HCT116 (cell line): ENCODE data around the gene NIBAN1. TPM values are rescaled to one million over a fixed set of nuclear protein-coding genes. Genes with fewer than 3 reads are reported as not detected.
"Not testable (repeated sequence)": the region's sequence is repeated elsewhere in the genome, so short reads cannot be mapped to it uniquely, and the experiment has no call there.

Experiments
- ATAC-seq: fragments of 200-7000 bp; cut with Tn5 transposase; 2 replicates; pipeline ENCODE4 v1.9.1; 2020; ENCODE audit warnings: mild to moderate bottlenecking, moderate library complexity
- BruUV-seq: library from RNA; stranded (reverse); fragments of 400-500 nt; replicated peaks from 2 replicates; lab custom pipeline; 2021; lab: Mats Ljungman, UMichigan
- CTCF ChIA-PET: fragments of 300-600 bp; sonication (Branson Sonifier 250); formaldehyde crosslinking; loops from one replicate; lab custom pipeline; 2021; ENCODE audit warnings: antibody characterized with exemption; lab: Charles Lee
- POLR2A ChIA-PET: fragments of 300-600, 350-600 bp; sonication (Branson Sonifier 250); formaldehyde crosslinking; loops from one replicate; lab custom pipeline; 2021; ENCODE audit warnings: antibody characterized with exemption; lab: Charles Lee
- RAD21 ChIA-PET, 2 experiments: fragments of 300-600 bp; sonication (Branson Sonifier 250); formaldehyde crosslinking; loops; one replicate each; lab custom pipeline; 2023; ENCODE audit warnings: low total read pairs in 2 of 2; ENCODE audit not compliant: uncharacterized antibody in 2 of 2, unreplicated experiment in 2 of 2, low non-redundant PET in 1 of 2; lab: Charles Lee
- DNase-seq: peaks from one replicate; pipeline ENCODE4 v3.0.0-alpha.2; 2010; ENCODE audit warnings: low read depth, low spot score
- H2AFZ ChIP-seq: fragments of 200-600 bp; shearing (Covaris generic), sonication (generic); 2 replicates; pipeline ENCODE4 v1.6.1; 2017; ENCODE audit warnings: low read depth, mixed run types, mixed read lengths, antibody characterized with exemption, low read length; ENCODE audit not compliant: poor library complexity, severe bottlenecking
- H3K27ac ChIP-seq: 2 replicates; pipeline ENCODE4 v1.5.1; 2012; ENCODE audit warnings: low read depth, low read length
- H3K27me3 ChIP-seq: fragments of 200-600 bp; sonication (generic); 2 replicates; pipeline ENCODE4 v1.6.1; 2016; ENCODE audit warnings: mixed run types, low read length, mixed read lengths; ENCODE audit not compliant: insufficient read depth
- H3K36me3 ChIP-seq, 2 experiments: fragments of 200-500 bp in 1 of 2; fragments of 200-600 bp in 1 of 2; sonication (Bioruptor generic) in 1 of 2; sonication (generic) in 1 of 2; 2 replicates each; pipeline versions ENCODE4 v1.5.1 to v1.6.1; 2014 to 2016; ENCODE audit warnings: low read length in 2 of 2, inconsistent platforms in 1 of 2, mixed read lengths in 1 of 2, mixed run types in 1 of 2; ENCODE audit not compliant: insufficient read depth in 2 of 2, control insufficient read depth in 1 of 2
- H3K4me1 ChIP-seq, 2 experiments: fragments of 200-600 bp in 1 of 2; sonication (generic) in 1 of 2; 2 replicates each; pipeline versions ENCODE4 v1.5.1 to v1.6.1; 2012 to 2017; ENCODE audit warnings: low read length in 2 of 2, inconsistent platforms in 1 of 2, mild to moderate bottlenecking in 1 of 2, mixed read lengths in 1 of 2, mixed run types in 1 of 2, moderate library complexity in 1 of 2; ENCODE audit not compliant: insufficient read depth in 2 of 2, control insufficient read depth in 1 of 2
- H3K4me2 ChIP-seq: fragments of 200-600 bp; sonication (generic); 2 replicates; pipeline ENCODE4 v1.6.1; 2017; ENCODE audit warnings: mixed run types, low read length, mixed read lengths
- H3K4me3 ChIP-seq, 2 experiments: fragments of 200-600 bp in 1 of 2; sonication (generic) in 1 of 2; replicated peaks in 1 of 2; 2 replicates each; pipeline ENCODE4 v1.5.1; 2011 to 2016; ENCODE audit warnings: low read length in 2 of 2, control low read depth in 1 of 2, low read depth in 1 of 2, mild to moderate bottlenecking in 1 of 2, mixed read lengths in 1 of 2, mixed run types in 1 of 2
- H3K79me2 ChIP-seq: fragments of 200-600 bp; sonication (generic); 2 replicates; pipeline ENCODE4 v1.6.1; 2017; ENCODE audit warnings: mild to moderate bottlenecking, mixed run types, low read length, moderate library complexity, mixed read lengths; ENCODE audit not compliant: insufficient read depth
- H3K9ac ChIP-seq: fragments of 200-600 bp; sonication (generic); 2 replicates; pipeline ENCODE4 v1.6.1; 2016; ENCODE audit warnings: low read length, mixed read lengths
- H3K9me2 ChIP-seq: fragments of 200-600 bp; sonication (generic), shearing (Covaris generic); 2 replicates; pipeline ENCODE4 v1.6.1; 2017; ENCODE audit warnings: mixed run types, mild to moderate bottlenecking, moderate library complexity; ENCODE audit not compliant: insufficient read depth
- H3K9me3 ChIP-seq, 2 experiments: fragments of 200-500 bp in 1 of 2; fragments of 200-600 bp in 1 of 2; sonication (Bioruptor generic) in 1 of 2; sonication (generic) in 1 of 2; 2 replicates each; pipeline ENCODE4 v1.6.1; 2014 to 2017; ENCODE audit warnings: low read length in 2 of 2, mixed read lengths in 2 of 2, inconsistent platforms in 1 of 2, low read depth in 1 of 2, mild to moderate bottlenecking in 1 of 2, mixed run types in 1 of 2, moderate library complexity in 1 of 2; ENCODE audit not compliant: control insufficient read depth in 1 of 2, insufficient read depth in 1 of 2
- H4K20me1 ChIP-seq: fragments of 200-600 bp; sonication (generic), shearing (Covaris generic); 2 replicates; pipeline ENCODE4 v1.6.1; 2017; ENCODE audit warnings: mixed run types, mild to moderate bottlenecking, moderate library complexity; ENCODE audit not compliant: insufficient read depth
- CBX3 ChIP-seq: IDR thresholded peaks from 2 replicates; pipeline ENCODE4 v1.6.1; 2012; ENCODE audit warnings: low read depth
- CEBPB ChIP-seq: IDR thresholded peaks from 2 replicates; pipeline ENCODE4 v1.6.1; 2012; ENCODE audit warnings: low read depth
- EGR1 ChIP-seq: IDR thresholded peaks from 2 replicates; pipeline ENCODE4 v1.6.1; 2012; ENCODE audit warnings: low read depth
- EZH2phosphoT487 ChIP-seq: fragments of 200-600 bp; IDR thresholded peaks from 2 replicates; pipeline ENCODE4 v1.6.1; 2018; ENCODE audit warnings: antibody characterized with exemption, borderline replicate concordance
- JUND ChIP-seq: IDR thresholded peaks from 2 replicates; pipeline ENCODE4 v1.6.1; 2012
- RAD21 ChIP-seq: IDR thresholded peaks from 2 replicates; pipeline ENCODE4 v1.6.1; 2012; ENCODE audit warnings: low read depth, mild to moderate bottlenecking
- SIN3A ChIP-seq: IDR thresholded peaks from 2 replicates; pipeline ENCODE4 v1.6.1; 2012; ENCODE audit warnings: low read depth
- SRF ChIP-seq: IDR thresholded peaks from 2 replicates; pipeline ENCODE4 v1.6.1; 2012; ENCODE audit warnings: low read depth
- TCF7L2 ChIP-seq: IDR thresholded peaks from 2 replicates; pipeline ENCODE4 v1.7.0; 2011; ENCODE audit warnings: borderline replicate concordance, inconsistent platforms; ENCODE audit not compliant: insufficient read depth, insufficient read length; ENCODE audit errors: extremely low read depth
- ZFX ChIP-seq: fragments of 450-650 bp; IDR thresholded peaks from 2 replicates; pipeline ENCODE4 v1.6.1; 2017
- intact Hi-C: fragments of 100-400 bp; cut with micrococcal nuclease; formaldehyde crosslinking; loops from 2 replicates; pipeline ENCODE4 v1.10.0; 2022
- total RNA-seq: library from RNA; stranded (reverse); gene quantifications from one replicate; pipeline ENCODE4 v1.2.1, GENCODE V29; 2021; ENCODE audit not compliant: unreplicated experiment
- TF ChIP-seq, protein P1 (sequence below): IDR thresholded peaks from 2 replicates; pipeline ENCODE4 v1.6.1; 2012
- TF ChIP-seq, protein P2 (sequence below): IDR thresholded peaks from 2 replicates; pipeline ENCODE4 v1.6.1; 2012; ENCODE audit warnings: low read depth

Gene NIBAN1
- total RNA-seq, 1 experiment from 2014 or later, result 10.3 TPM

DNA sequence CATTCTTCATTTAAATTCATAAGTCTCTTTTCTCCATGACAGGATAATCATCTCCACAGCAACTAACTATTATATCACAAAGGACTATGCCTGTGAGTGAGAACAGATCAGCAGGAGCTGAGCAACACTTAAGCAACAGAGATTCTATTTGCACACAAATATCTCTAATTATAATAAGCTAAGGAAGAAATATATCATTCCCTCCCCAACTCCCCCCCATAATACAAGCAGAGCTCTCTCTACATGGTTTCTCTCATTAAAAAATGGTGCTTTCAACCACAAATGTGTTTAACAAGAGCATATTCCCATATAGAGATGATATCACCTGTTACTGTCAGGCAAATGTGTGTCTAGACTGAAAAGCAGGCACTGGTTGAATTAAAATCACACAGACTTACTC lies 34.5 kb upstream of the NIBAN1 start:
- ChIA-PET CTCF (no interaction called here), POLR2A (no interaction called here)

DNA sequence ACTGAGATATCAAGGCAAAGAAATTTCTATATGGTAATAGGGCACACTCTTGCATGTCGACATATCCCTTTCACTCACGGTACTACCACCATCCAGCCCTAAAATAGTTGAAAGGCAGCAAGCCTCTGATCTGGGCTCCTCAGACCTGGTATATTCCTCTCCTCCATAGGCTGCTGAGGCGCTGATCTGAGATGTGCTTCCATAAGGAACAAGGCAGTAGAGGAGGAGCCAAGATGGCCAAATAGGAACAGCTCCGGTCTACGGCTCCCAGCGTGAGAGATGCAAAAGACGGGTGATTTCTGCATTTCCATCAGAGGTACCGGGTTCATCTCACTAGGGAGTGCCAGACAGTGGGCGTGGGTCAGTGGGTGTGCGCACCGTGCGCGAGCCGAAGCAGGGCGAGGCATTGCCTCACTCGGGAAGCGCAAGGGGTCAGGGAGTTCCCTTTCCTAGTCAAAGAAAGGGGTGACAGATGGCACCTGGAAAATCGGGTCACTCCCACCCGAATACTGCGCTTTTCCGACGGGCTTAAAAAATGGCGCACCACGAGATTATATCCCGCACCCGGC lies 27.1 kb upstream of the NIBAN1 start:
- H3K79me2 ChIP-seq, H3K4me1 ChIP-seq, H3K9me2 ChIP-seq, H4K20me1 ChIP-seq, H3K36me3 ChIP-seq, DNase-seq, H3K27me3 ChIP-seq, POLR2A ChIA-PET, RAD21 ChIA-PET, H3K9me3 ChIP-seq, CTCF ChIA-PET, intact Hi-C loops, BruUV-seq, H3K27ac ChIP-seq: not testable (repeated sequence)
- peak overlapping the region; percentile 24 for H2AFZ ChIP-seq
- peak; percentile 81 for ATAC-seq
- peak overlapping the region; percentile 26; the same call in 1 of the 2 replicates for H3K9ac ChIP-seq
- H3K4me3 ChIP-seq, result peak overlapping the region; percentile 41 to 54
- H3K4me2 ChIP-seq, result peak overlapping the region; percentile 77

More for the DNA sequence above, 34.5 kb upstream of the NIBAN1 start:
- TF ChIP-seq CBX3 (no peak), CEBPB (no peak), SIN3A (no peak), SRF (no peak), ZFX (no peak), EGR1 (no peak), RAD21 (no peak), EZH2phosphoT487 (no peak), JUND (no peak), TCF7L2 (no peak)
- TF ChIP-seq, protein P1, sequence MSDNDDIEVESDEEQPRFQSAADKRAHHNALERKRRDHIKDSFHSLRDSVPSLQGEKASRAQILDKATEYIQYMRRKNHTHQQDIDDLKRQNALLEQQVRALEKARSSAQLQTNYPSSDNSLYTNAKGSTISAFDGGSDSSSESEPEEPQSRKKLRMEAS, result no peak
- TF ChIP-seq, protein P2, sequence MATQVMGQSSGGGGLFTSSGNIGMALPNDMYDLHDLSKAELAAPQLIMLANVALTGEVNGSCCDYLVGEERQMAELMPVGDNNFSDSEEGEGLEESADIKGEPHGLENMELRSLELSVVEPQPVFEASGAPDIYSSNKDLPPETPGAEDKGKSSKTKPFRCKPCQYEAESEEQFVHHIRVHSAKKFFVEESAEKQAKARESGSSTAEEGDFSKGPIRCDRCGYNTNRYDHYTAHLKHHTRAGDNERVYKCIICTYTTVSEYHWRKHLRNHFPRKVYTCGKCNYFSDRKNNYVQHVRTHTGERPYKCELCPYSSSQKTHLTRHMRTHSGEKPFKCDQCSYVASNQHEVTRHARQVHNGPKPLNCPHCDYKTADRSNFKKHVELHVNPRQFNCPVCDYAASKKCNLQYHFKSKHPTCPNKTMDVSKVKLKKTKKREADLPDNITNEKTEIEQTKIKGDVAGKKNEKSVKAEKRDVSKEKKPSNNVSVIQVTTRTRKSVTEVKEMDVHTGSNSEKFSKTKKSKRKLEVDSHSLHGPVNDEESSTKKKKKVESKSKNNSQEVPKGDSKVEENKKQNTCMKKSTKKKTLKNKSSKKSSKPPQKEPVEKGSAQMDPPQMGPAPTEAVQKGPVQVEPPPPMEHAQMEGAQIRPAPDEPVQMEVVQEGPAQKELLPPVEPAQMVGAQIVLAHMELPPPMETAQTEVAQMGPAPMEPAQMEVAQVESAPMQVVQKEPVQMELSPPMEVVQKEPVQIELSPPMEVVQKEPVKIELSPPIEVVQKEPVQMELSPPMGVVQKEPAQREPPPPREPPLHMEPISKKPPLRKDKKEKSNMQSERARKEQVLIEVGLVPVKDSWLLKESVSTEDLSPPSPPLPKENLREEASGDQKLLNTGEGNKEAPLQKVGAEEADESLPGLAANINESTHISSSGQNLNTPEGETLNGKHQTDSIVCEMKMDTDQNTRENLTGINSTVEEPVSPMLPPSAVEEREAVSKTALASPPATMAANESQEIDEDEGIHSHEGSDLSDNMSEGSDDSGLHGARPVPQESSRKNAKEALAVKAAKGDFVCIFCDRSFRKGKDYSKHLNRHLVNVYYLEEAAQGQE, result no peak
- no peak overlapping the region for H2AFZ ChIP-seq
- no TSS peak for BruUV-seq
- H3K9me3 ChIP-seq, result no peaks in the 10 kb centered on the region
- DNase-seq (no peak), ATAC-seq (no peak)
- no peaks in the 10 kb centered on the region for H3K36me3 ChIP-seq
- H4K20me1 ChIP-seq, result no peaks in the 10 kb centered on the region
- H3K4me1 ChIP-seq, result no peaks in the 10 kb centered on the region
- RAD21 ChIA-PET, result no interaction called here
- H3K4me3 ChIP-seq, result no peak overlapping the region
- no peaks in the 10 kb centered on the region for H3K9me2 ChIP-seq
- no peaks in the 10 kb centered on the region for H3K27me3 ChIP-seq
- no peaks in the 10 kb centered on the region for H3K79me2 ChIP-seq
- no peak overlapping the region for H3K9ac ChIP-seq
- intact Hi-C loops, result no loop called here
- H3K4me2 ChIP-seq, result no peak overlapping the region
- no peak overlapping the region for H3K27ac ChIP-seq

DNA sequence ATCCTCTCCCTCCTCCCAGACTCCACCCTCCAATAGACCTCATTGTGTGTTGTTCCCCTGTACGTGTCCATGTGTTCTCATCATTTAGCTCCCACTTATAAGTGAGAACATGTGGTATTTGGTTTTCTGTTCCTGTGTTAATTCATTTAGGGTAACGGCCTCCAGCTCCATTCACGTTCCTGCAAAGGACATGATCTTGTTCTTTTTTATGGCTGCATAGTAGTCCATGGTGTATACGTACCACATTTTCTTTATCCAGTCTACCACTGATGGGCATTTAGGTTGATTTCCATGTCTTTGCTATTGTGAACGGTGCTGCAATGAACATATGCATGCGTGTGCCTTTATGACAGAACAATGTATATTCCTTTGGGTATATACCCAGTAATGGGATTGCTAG lies 25.7 kb upstream of the NIBAN1 start:
- H3K27ac ChIP-seq, H3K9ac ChIP-seq, CTCF ChIA-PET, ATAC-seq, H3K9me2 ChIP-seq, intact Hi-C loops, BruUV-seq, H3K79me2 ChIP-seq, H3K9me3 ChIP-seq, RAD21 ChIA-PET, H3K4me1 ChIP-seq, H2AFZ ChIP-seq, H4K20me1 ChIP-seq, H3K4me2 ChIP-seq, H3K4me3 ChIP-seq, POLR2A ChIA-PET, H3K27me3 ChIP-seq, H3K36me3 ChIP-seq, DNase-seq: not testable (repeated sequence)
